ENCODE measurements around the gene UBTD1.

- TF ChIP-seq CTCF (conservative IDR thresholded peaks at IDR 0.05 in 1 of 2, IDR thresholded peaks at IDR 0.05 in 1 of 2; ENCODE audit: extremely low read depth in 1 of 2, insufficient read depth in 1 of 2, low read depth in 1 of 2, low read length in 2 of 2) (no peak), EZH2 (IDR thresholded peaks at IDR 0.05; ENCODE audit: borderline replicate concordance, low read length) (no peak)
Measured at GRCh38 chr10:97575127-97575668, 76.5 kb downstream of the UBTD1 start.

All from mammary epithelial cell (primary cell).